ENCODE measurements around the gene FAM78A. TPM values are rescaled to one million over a fixed set of nuclear protein-coding genes. Genes with fewer than 3 reads are reported as not detected.

FAM78A gene
- under 1 TPM; 0.11 to 0.83 (median 0.34) TPM for total RNA-seq (2021; fragmentation: NEBNext Ultra II Directional; extraction: Animal tissue kit (Norgen Biotek cat#: 25700))
- long read RNA-seq, result 0 reads

- Mint-ChIP-seq H3K27ac (no peak within 1 kb of the TSS), H3K9me3 (no peaks in the 10 kb centered on the region), H3K27me3 (ENCODE audit: insufficient read depth) (peaks cover 24% of the 10 kb centered on the region), H3K4me3 (no peak within 1 kb of the TSS; the same call in 1 of the 2 replicates), H3K4me1 (ENCODE audit: low read depth) (no peaks in the 10 kb centered on the region), H3K36me3 (ENCODE audit: low read depth) (0 out of 2 replicates have a peak, but pooled peaks cover 4% of the 10 kb centered on the region)
- TF ChIP-seq CTCF (IDR thresholded peaks at IDR 0.05), result no peak
- DNase-seq, result no peak
These were observed at the start of gene FAM78A for GRCh38 chr9:131276094-131276888. TSS of gene FAM78A (minus strand) at chr9:131276510. CDS start at chr9:131276179, 331 bp downstream.

- no peak for TF ChIP-seq CTCF (IDR thresholded peaks at IDR 0.05)
- Mint-ChIP-seq H3K4me3 (no peak overlapping the region), H3K9me3 (no peaks in the 10 kb centered on the region), H3K4me1 (ENCODE audit: low read depth) (peaks cover 16% of the 10 kb centered on the region), H3K27me3 (ENCODE audit: insufficient read depth) (peaks cover 17% of the 10 kb centered on the region), H3K36me3 (ENCODE audit: low read depth) (no peaks in the 10 kb centered on the region), H3K27ac (no peak overlapping the region)
- DNase-seq, result no peak
These were observed 48.7 kb upstream of the FAM78A start for GRCh38 chr9:131324736-131325679.

GRCh38 chr9:131323629-131324028, 47.3 kb upstream of the FAM78A start:
- no peak for DNase-seq
- Mint-ChIP-seq H3K4me1 (ENCODE audit: low read depth) (peaks cover 16% of the 10 kb centered on the region), H3K27me3 (ENCODE audit: insufficient read depth) (peaks cover 12% of the 10 kb centered on the region), H3K27ac (no peak overlapping the region), H3K36me3 (ENCODE audit: low read depth) (no peaks in the 10 kb centered on the region), H3K4me3 (no peak overlapping the region), H3K9me3 (no peaks in the 10 kb centered on the region)
- no peak for TF ChIP-seq CTCF (IDR thresholded peaks at IDR 0.05)

GRCh38 chr9:131320031-131320685, 43.8 kb upstream of the FAM78A start:
- Mint-ChIP-seq H3K27me3 (ENCODE audit: insufficient read depth) (peaks cover 4% of the 10 kb centered on the region), H3K9me3 (no peaks in the 10 kb centered on the region), H3K36me3 (ENCODE audit: low read depth) (no peaks in the 10 kb centered on the region), H3K4me3 (no peak overlapping the region), H3K27ac (no peak overlapping the region), H3K4me1 (ENCODE audit: low read depth) (peaks cover 8% of the 10 kb centered on the region; the same call in 1 of the 2 replicates)
- no peak for DNase-seq
- no peak for TF ChIP-seq CTCF (IDR thresholded peaks at IDR 0.05)

GRCh38 chr9:131319486-131319885, 43.2 kb upstream of the FAM78A start:
- no peak for TF ChIP-seq CTCF (IDR thresholded peaks at IDR 0.05)
- no peak for DNase-seq
- Mint-ChIP-seq H3K36me3 (ENCODE audit: low read depth) (no peaks in the 10 kb centered on the region), H3K27me3 (ENCODE audit: insufficient read depth) (peaks cover 4% of the 10 kb centered on the region), H3K9me3 (no peaks in the 10 kb centered on the region), H3K4me3 (no peak overlapping the region), H3K27ac (no peak overlapping the region), H3K4me1 (ENCODE audit: low read depth) (peaks cover 8% of the 10 kb centered on the region; the same call in 1 of the 2 replicates)
